CD4-positive, alpha-beta T cell treated with Interleukin-21 for 1 hour (primary cell): ENCODE measurements around the gene SH3GL2.

Experiments
- DNase-seq: peaks from one replicate; pipeline ENCODE4 v3.0.0-alpha.2; 2020

SH3GL2 gene

GRCh38 chr9:17578911-17579793, at the start of gene SH3GL2:
Gene SH3GL2, plus strand, starts transcription at chr9:17579066.
- DNase-seq = no peak

- no peak for DNase-seq
Measured at GRCh38 chr9:17531642-17532254, 47.1 kb upstream of the SH3GL2 start.

GRCh38 chr9:17532461-17532860, 46.4 kb upstream of the SH3GL2 start:
- DNase-seq = no peak

GRCh38 chr9:17535176-17535575, 43.7 kb upstream of the SH3GL2 start:
- DNase-seq = no peak

GRCh38 chr9:17536027-17536426, 42.8 kb upstream of the SH3GL2 start:
- DNase-seq = no peak

- no peak for DNase-seq
Measured at GRCh38 chr9:17551023-17551422, 27.8 kb upstream of the SH3GL2 start.

- DNase-seq = no peak
Measured at GRCh38 chr9:17555362-17556054, 23.4 kb upstream of the SH3GL2 start.

GRCh38 chr9:17556255-17556654, 22.6 kb upstream of the SH3GL2 start:
- no peak for DNase-seq

- DNase-seq = no peak
Measured at GRCh38 chr9:17556935-17557334, 21.9 kb upstream of the SH3GL2 start.

- DNase-seq = no peak
Measured at GRCh38 chr9:17571825-17572224, 7.0 kb upstream of the SH3GL2 start.

- no peak for DNase-seq
Measured at GRCh38 chr9:17574342-17574741, 4.5 kb upstream of the SH3GL2 start.

- DNase-seq = no peak
Measured at GRCh38 chr9:17578577-17578910, 322 bp upstream of the SH3GL2 start.

- no peak for DNase-seq
Measured at GRCh38 chr9:17580119-17580518, 1.3 kb downstream of the SH3GL2 start.

- DNase-seq = no peak
Measured at GRCh38 chr9:17587113-17587512, 8.2 kb downstream of the SH3GL2 start.

GRCh38 chr9:17588395-17588794, 9.5 kb downstream of the SH3GL2 start:
- DNase-seq = no peak

GRCh38 chr9:17588941-17589340, 10.1 kb downstream of the SH3GL2 start:
- DNase-seq = no peak

GRCh38 chr9:17589771-17590170, 10.9 kb downstream of the SH3GL2 start:
- no peak for DNase-seq

- no peak for DNase-seq
Measured at GRCh38 chr9:17594961-17595360, 16.1 kb downstream of the SH3GL2 start.

- no peak for DNase-seq
Measured at GRCh38 chr9:17597977-17598376, 19.1 kb downstream of the SH3GL2 start.

GRCh38 chr9:17600962-17601593, 22.2 kb downstream of the SH3GL2 start:
- no peak for DNase-seq

- no peak for DNase-seq
Measured at GRCh38 chr9:17604556-17604955, 25.7 kb downstream of the SH3GL2 start.

- no peak for DNase-seq
Measured at GRCh38 chr9:17609312-17610005, 30.6 kb downstream of the SH3GL2 start.

- no peak for DNase-seq
Measured at GRCh38 chr9:17611342-17611741, 32.5 kb downstream of the SH3GL2 start.
